MM.1S (cell line): Measurements from ENCODE around the gene GPC3.

Source experiments
- DNase-seq: peaks from one replicate; pipeline ENCODE4 v3.0.0-alpha.2; 2015
- H2AFZ ChIP-seq: fragments of 300-600 bp; sonication (generic); 2 replicates; pipeline ENCODE4 v1.6.0; 2016; ENCODE audit warnings: antibody characterized with exemption, low read length
- H3F3A ChIP-seq: fragments of 300-600 bp; sonication (generic); 2 replicates; pipeline ENCODE4 v1.6.1; 2016; ENCODE audit warnings: mild to moderate bottlenecking, antibody characterized with exemption, low read length, moderate library complexity, mixed read lengths; ENCODE audit not compliant: insufficient read depth
- H3K27ac ChIP-seq: fragments of 300-600 bp; sonication (generic); 2 replicates; pipeline ENCODE4 v1.5.1; 2016; ENCODE audit warnings: mild to moderate bottlenecking, low read length
- H3K27me3 ChIP-seq: fragments of 300-600 bp; sonication (generic); replicated peaks from 2 replicates; pipeline ENCODE4 v1.6.0; 2016; ENCODE audit warnings: low read length; ENCODE audit not compliant: insufficient read depth
- H3K36me3 ChIP-seq: fragments of 300-600 bp; sonication (generic); replicated peaks from 2 replicates; pipeline ENCODE4 v1.6.1; 2016; ENCODE audit warnings: mild to moderate bottlenecking, low read length, mixed read lengths; ENCODE audit not compliant: insufficient read depth
- H3K4me1 ChIP-seq: fragments of 300-600 bp; sonication (generic); 2 replicates; pipeline ENCODE4 v1.6.1; 2016; ENCODE audit warnings: low read length, mixed read lengths
- H3K4me2 ChIP-seq: fragments of 300-600 bp; sonication (generic); 2 replicates; pipeline ENCODE4 v1.6.0; 2016; ENCODE audit warnings: low read depth, low read length
- H3K4me3 ChIP-seq: fragments of 300-600 bp; sonication (generic); 2 replicates; pipeline ENCODE4 v1.5.1; 2016; ENCODE audit warnings: low read length, mixed read lengths
- H3K79me2 ChIP-seq: fragments of 300-600 bp; sonication (generic); 2 replicates; pipeline ENCODE4 v1.6.1; 2016; ENCODE audit warnings: mixed run types, low read length, mixed read lengths
- H3K9ac ChIP-seq: fragments of 300-600 bp; sonication (generic); 2 replicates; pipeline ENCODE4 v1.6.1; 2016; ENCODE audit warnings: low read length, mixed read lengths
- H3K9me2 ChIP-seq: fragments of 300-600 bp; sonication (generic); replicated peaks from 2 replicates; pipeline ENCODE4 v1.6.1; 2016; ENCODE audit warnings: mild to moderate bottlenecking, low read length, mixed read lengths; ENCODE audit not compliant: insufficient read depth
- H3K9me3 ChIP-seq: fragments of 300-600 bp; sonication (generic); replicated peaks from 2 replicates; pipeline ENCODE4 v1.6.1; 2016; ENCODE audit warnings: mild to moderate bottlenecking, low read length, mixed read lengths; ENCODE audit not compliant: insufficient read depth
- H4K20me1 ChIP-seq: fragments of 300-600 bp; sonication (generic); 2 replicates; pipeline ENCODE4 v1.6.1; 2016; ENCODE audit warnings: mild to moderate bottlenecking, low read length, moderate library complexity, mixed read lengths; ENCODE audit not compliant: insufficient read depth
- CTCF ChIP-seq: fragments of 300-600 bp; sonication (generic); IDR thresholded peaks from 2 replicates; pipeline ENCODE4 v1.5.1; 2016; ENCODE audit warnings: antibody characterized with exemption, low read length, mixed read lengths
- EZH2 ChIP-seq: fragments of 300-600 bp; sonication (generic); optimal IDR thresholded peaks from 2 replicates; pipeline ENCODE3; 2017; ENCODE audit warnings: low read depth, mild to moderate bottlenecking, antibody characterized with exemption, low read length, mixed read lengths
- EZH2phosphoT487 ChIP-seq: fragments of 300-600 bp; sonication (generic); IDR thresholded peaks from 2 replicates; pipeline ENCODE4 v1.6.1; 2018; ENCODE audit warnings: antibody characterized with exemption, low read length

Gene GPC3

GRCh38 chrX:133948895-133949294, 36.5 kb downstream of the GPC3 start:
- no peak for TF ChIP-seq EZH2
- no peak for TF ChIP-seq EZH2phosphoT487
- no peak for TF ChIP-seq CTCF
- no peaks in the 10 kb centered on the region for H4K20me1 ChIP-seq
- no peaks in the 10 kb centered on the region for H3K9me3 ChIP-seq

GRCh38 chrX:133947996-133948395, 37.4 kb downstream of the GPC3 start:
- Histone ChIP-seq H3K9ac (no peak overlapping the region), H3F3A (no peaks in the 10 kb centered on the region), H3K36me3 (no peaks in the 10 kb centered on the region), H2AFZ (no peak overlapping the region), H3K79me2 (no peaks in the 10 kb centered on the region), H3K4me3 (no peak overlapping the region), H3K27ac (no peak overlapping the region), H4K20me1 (no peaks in the 10 kb centered on the region), H3K9me3 (no peaks in the 10 kb centered on the region), H3K27me3 (no peaks in the 10 kb centered on the region), H3K9me2 (no peaks in the 10 kb centered on the region), H3K4me2 (no peak overlapping the region), H3K4me1 (no peaks in the 10 kb centered on the region)
- TF ChIP-seq EZH2phosphoT487 (no peak), EZH2 (no peak), CTCF (no peak)
- no peak for DNase-seq

More at GRCh38 chrX:133948895-133949294, 36.5 kb downstream of the GPC3 start:
- H3K4me2 ChIP-seq, result no peak overlapping the region
- DNase-seq, result no peak
- H3K79me2 ChIP-seq, result no peaks in the 10 kb centered on the region
- H3K9me2 ChIP-seq, result no peaks in the 10 kb centered on the region
- H3K27ac ChIP-seq, result no peak overlapping the region
- no peak overlapping the region for H3K9ac ChIP-seq
- no peaks in the 10 kb centered on the region for H3F3A ChIP-seq
- no peaks in the 10 kb centered on the region for H3K36me3 ChIP-seq
- no peaks in the 10 kb centered on the region for H3K27me3 ChIP-seq
- H3K4me1 ChIP-seq, result no peaks in the 10 kb centered on the region
- no peak overlapping the region for H3K4me3 ChIP-seq
- H2AFZ ChIP-seq, result no peak overlapping the region

- no peaks in the 10 kb centered on the region for H3F3A ChIP-seq
- no peaks in the 10 kb centered on the region for H3K79me2 ChIP-seq
- H2AFZ ChIP-seq, result no peak overlapping the region
- H3K4me3 ChIP-seq, result no peak overlapping the region
- no peaks in the 10 kb centered on the region for H3K4me1 ChIP-seq
- H3K27ac ChIP-seq, result no peak overlapping the region
- no peaks in the 10 kb centered on the region for H3K27me3 ChIP-seq
- H3K9me2 ChIP-seq, result no peaks in the 10 kb centered on the region
- no peak overlapping the region for H3K4me2 ChIP-seq
- H3K9me3 ChIP-seq, result no peaks in the 10 kb centered on the region
- no peaks in the 10 kb centered on the region for H4K20me1 ChIP-seq
- no peak overlapping the region for H3K9ac ChIP-seq
- H3K36me3 ChIP-seq, result no peaks in the 10 kb centered on the region
- no peak for DNase-seq
- no peak for TF ChIP-seq CTCF
- no peak for TF ChIP-seq EZH2
- TF ChIP-seq EZH2phosphoT487, result no peak
These were observed 38.4 kb downstream of the GPC3 start for GRCh38 chrX:133947022-133947421.

- H3K4me1 ChIP-seq, result no peaks in the 10 kb centered on the region
- H3K4me3 ChIP-seq, result no peak overlapping the region
- DNase-seq, result no peak
- H4K20me1 ChIP-seq, result no peaks in the 10 kb centered on the region
- no peaks in the 10 kb centered on the region for H3K9me2 ChIP-seq
- no peaks in the 10 kb centered on the region for H3F3A ChIP-seq
- H3K27me3 ChIP-seq, result no peaks in the 10 kb centered on the region
- H3K9me3 ChIP-seq, result no peaks in the 10 kb centered on the region
- no peak overlapping the region for H2AFZ ChIP-seq
- H3K36me3 ChIP-seq, result no peaks in the 10 kb centered on the region
- H3K79me2 ChIP-seq, result no peaks in the 10 kb centered on the region
- H3K9ac ChIP-seq, result no peak overlapping the region
- TF ChIP-seq EZH2, result no peak
- TF ChIP-seq CTCF, result no peak
- no peak for TF ChIP-seq EZH2phosphoT487
- H3K4me2 ChIP-seq, result no peak overlapping the region
- H3K27ac ChIP-seq, result no peak overlapping the region
These were observed 41.9 kb downstream of the GPC3 start for GRCh38 chrX:133943507-133943906.
